Raji (cell line): ENCODE measurements around the gene FAM107B.

Experiments
- POLR2A ChIP-seq: IDR thresholded peaks from 2 replicates; pipeline ENCODE4 v1.6.1; 2011; ENCODE audit warnings: low read depth, low read length, control low read depth; ENCODE audit not compliant: insufficient read depth

FAM107B gene

GRCh38 chr10:14691359-14691758, 83.3 kb downstream of the FAM107B start:
- no peak for TF ChIP-seq POLR2A

GRCh38 chr10:14688606-14689005, 86.1 kb downstream of the FAM107B start:
- TF ChIP-seq POLR2A = no peak

GRCh38 chr10:14687340-14687739, 87.4 kb downstream of the FAM107B start:
- no peak for TF ChIP-seq POLR2A

- TF ChIP-seq POLR2A = no peak
These were observed 88.3 kb downstream of the FAM107B start for GRCh38 chr10:14686356-14686755.

- TF ChIP-seq POLR2A = no peak
These were observed 90.3 kb downstream of the FAM107B start for GRCh38 chr10:14684354-14684753.

- TF ChIP-seq POLR2A = no peak
These were observed 91.4 kb downstream of the FAM107B start for GRCh38 chr10:14683256-14683655.

GRCh38 chr10:14681802-14682201, 92.9 kb downstream of the FAM107B start:
- TF ChIP-seq POLR2A = no peak

- TF ChIP-seq POLR2A = no peak
These were observed 93.4 kb downstream of the FAM107B start for GRCh38 chr10:14681305-14681704.

GRCh38 chr10:14678637-14679036, 96.1 kb downstream of the FAM107B start:
- TF ChIP-seq POLR2A = no peak

GRCh38 chr10:14676732-14677131, 98.0 kb downstream of the FAM107B start:
- TF ChIP-seq POLR2A = no peak

- no peak for TF ChIP-seq POLR2A
These were observed 100.2 kb downstream of the FAM107B start for GRCh38 chr10:14674376-14675050.

- TF ChIP-seq POLR2A = no peak
These were observed 101.4 kb downstream of the FAM107B start for GRCh38 chr10:14673189-14673861.

- TF ChIP-seq POLR2A = no peak
These were observed 103.3 kb downstream of the FAM107B start for GRCh38 chr10:14671386-14671831.

GRCh38 chr10:14670551-14671240, 104.0 kb downstream of the FAM107B start:
- TF ChIP-seq POLR2A = no peak

GRCh38 chr10:14669576-14669975, 105.1 kb downstream of the FAM107B start:
- no peak for TF ChIP-seq POLR2A

- TF ChIP-seq POLR2A = no peak
These were observed 106.9 kb downstream of the FAM107B start for GRCh38 chr10:14667781-14668180.
